HG03342 (cell line): Measurements from ENCODE around the gene NR3C2.
A peak's percentile ranks its signal among the peaks of the same experiment; 100 is the strongest.

Source experiments
- ATAC-seq: cut with Tn5 transposase; IDR thresholded peaks from one replicate; pipeline ENCODE4 v1.9.1; 2021; ENCODE audit warnings: mild to moderate bottlenecking, moderate library complexity; ENCODE audit not compliant: unreplicated experiment

The NR3C2 gene

GRCh38 chr4:148435654-148436406 is 6.4 kb downstream of the NR3C2 start:
- ATAC-seq: no peak

- no peak for ATAC-seq
Measured at GRCh38 chr4:148434075-148434773, 8.0 kb downstream of the NR3C2 start.

- no peak for ATAC-seq
Measured at GRCh38 chr4:148431401-148431800, 10.8 kb downstream of the NR3C2 start.

GRCh38 chr4:148430854-148431253 is 11.4 kb downstream of the NR3C2 start:
- no peak for ATAC-seq

- no peak for ATAC-seq
Measured at GRCh38 chr4:148429206-148429605, 13.0 kb downstream of the NR3C2 start.

- ATAC-seq: no peak
Measured at GRCh38 chr4:148426643-148427042, 15.6 kb downstream of the NR3C2 start.

- peak; percentile 57 for ATAC-seq
Measured at GRCh38 chr4:148425327-148426110, 16.7 kb downstream of the NR3C2 start.

GRCh38 chr4:148420397-148420796 is 21.8 kb downstream of the NR3C2 start:
- no peak for ATAC-seq

- no peak for ATAC-seq
Measured at GRCh38 chr4:148415500-148415899, 26.7 kb downstream of the NR3C2 start.

GRCh38 chr4:148412460-148412994 is 29.7 kb downstream of the NR3C2 start:
- no peak for ATAC-seq

GRCh38 chr4:148405161-148405893 is 36.9 kb downstream of the NR3C2 start:
- no peak for ATAC-seq

GRCh38 chr4:148398988-148399387 is 43.2 kb downstream of the NR3C2 start:
- ATAC-seq: no peak

GRCh38 chr4:148397771-148398170 is 44.4 kb downstream of the NR3C2 start:
- ATAC-seq: no peak

- ATAC-seq: no peak
Measured at GRCh38 chr4:148396986-148397673, 45.1 kb downstream of the NR3C2 start.

GRCh38 chr4:148395771-148396170 is 46.4 kb downstream of the NR3C2 start:
- no peak for ATAC-seq

- ATAC-seq: no peak
Measured at GRCh38 chr4:148391056-148391455, 51.2 kb downstream of the NR3C2 start.

- ATAC-seq: no peak
Measured at GRCh38 chr4:148390311-148390710, 51.9 kb downstream of the NR3C2 start.

- ATAC-seq: no peak
Measured at GRCh38 chr4:148380291-148380690, 61.9 kb downstream of the NR3C2 start.

GRCh38 chr4:148376151-148376550 is 66.1 kb downstream of the NR3C2 start:
- no peak for ATAC-seq

- no peak for ATAC-seq
Measured at GRCh38 chr4:148375584-148375983, 66.6 kb downstream of the NR3C2 start.
